T-cell (primary cell): ENCODE results near the gene FALEC. TPM values are rescaled to one million over a fixed set of nuclear protein-coding genes. Genes with fewer than 3 reads are reported as not detected.

Experiments used
- ATAC-seq, 4 experiments: fragments of 200-7000 bp in 3 of 4; fragments of 150-1000 bp in 1 of 4; cut with Tn5 transposase; replicated peaks in 1 of 4; 1 replicate in 3 of 4; 2 replicates in 1 of 4; pipeline ENCODE4 v1.10.0; 2021; ENCODE audit warnings: moderate library complexity in 3 of 4, mild to moderate bottlenecking in 2 of 4, moderate number of reproducible peaks in 1 of 4
- CTCF ChIA-PET, 2 donors: fragments of 300-600 bp; sonication (Branson Sonifier 250); formaldehyde crosslinking; loops; one replicate each; lab custom pipeline; 2022; ENCODE audit warnings: antibody characterized with exemption in 2 of 2; lab: Charles Lee
- POLR2A ChIA-PET, 2 donors: fragments of 300-600 bp; sonication (Branson Sonifier 250); formaldehyde crosslinking; loops; one replicate each; lab custom pipeline; 2022; ENCODE audit warnings: antibody characterized with exemption in 2 of 2; lab: Charles Lee
- DNase-seq, 35 experiments: peaks; one replicate each; pipeline versions ENCODE4 v3.0.0 to v3.0.0-alpha.2; 2013 to 2023
- H3K27ac ChIP-seq: one replicate; pipeline ENCODE4 v1.5.1; 2013; ENCODE audit warnings: low read length
- H3K27me3 ChIP-seq, 2 experiments: replicated peaks in 1 of 2; 1 replicate in 1 of 2; 2 replicates in 1 of 2; pipeline versions ENCODE4 v1.6.1 to v1.7.0; 2013; ENCODE audit warnings: low read length in 1 of 2, mixed read lengths in 1 of 2; ENCODE audit not compliant: control insufficient read depth in 2 of 2, insufficient read depth in 2 of 2; ENCODE audit errors: extremely low read depth in 1 of 2
- H3K36me3 ChIP-seq, 2 donors: 1 replicate in 1 of 2; 2 replicates in 1 of 2; pipeline versions ENCODE4 v1.6.1 to v1.7.0; 2013; ENCODE audit warnings: low read length in 1 of 2; ENCODE audit not compliant: control insufficient read depth in 2 of 2, insufficient read depth in 1 of 2; ENCODE audit errors: extremely low read depth in 1 of 2
- H3K4me1 ChIP-seq, 2 experiments: 1 replicate in 1 of 2; 2 replicates in 1 of 2; pipeline versions ENCODE4 v1.6.1 to v1.7.0; 2013; ENCODE audit warnings: low read length in 2 of 2, mixed read lengths in 1 of 2; ENCODE audit not compliant: insufficient read depth in 2 of 2, control insufficient read depth in 1 of 2; ENCODE audit errors: extremely low read depth in 1 of 2
- H3K4me3 ChIP-seq, 2 donors: 1 replicate in 1 of 2; 2 replicates in 1 of 2; pipeline versions ENCODE4 v1.5.1 to v1.7.0; 2013; ENCODE audit warnings: mild to moderate bottlenecking in 2 of 2, low read length in 1 of 2, moderate library complexity in 1 of 2; ENCODE audit not compliant: control insufficient read depth in 1 of 2; ENCODE audit errors: extremely low read depth in 1 of 2
- H3K9me3 ChIP-seq: 2 replicates; pipeline ENCODE4 v1.7.0; 2013
- H3K27ac Mint-ChIP-seq, 2 donors: one replicate each; pipeline ENCODE4 v1.8.0; 2020 to 2021; ENCODE audit warnings: mild to moderate bottlenecking in 2 of 2, mixed read lengths in 2 of 2
- H3K27me3 Mint-ChIP-seq, 2 donors: one replicate each; pipeline ENCODE4 v1.8.0; 2021 to 2022; ENCODE audit warnings: mixed read lengths in 2 of 2
- H3K36me3 Mint-ChIP-seq: one replicate; pipeline ENCODE4 v1.8.0; 2021; ENCODE audit warnings: mixed read lengths
- H3K4me1 Mint-ChIP-seq, 3 donors: one replicate each; pipeline ENCODE4 v1.8.0; 2020 to 2022; ENCODE audit warnings: mixed read lengths in 3 of 3, mild to moderate bottlenecking in 1 of 3
- H3K4me3 Mint-ChIP-seq, 3 donors: one replicate each; pipeline ENCODE4 v1.8.0; 2020 to 2022; ENCODE audit warnings: mild to moderate bottlenecking in 3 of 3, mixed read lengths in 3 of 3, moderate library complexity in 3 of 3
- H3K9me3 Mint-ChIP-seq, 3 donors: one replicate each; pipeline ENCODE4 v1.8.0; 2020 to 2022; ENCODE audit warnings: mixed read lengths in 3 of 3
- WGBS: methylation state at CpG from one replicate; pipeline ENCODE4 v1.1.5; 2013; ENCODE audit warnings: missing lambda C conversion rate; ENCODE audit not compliant: insufficient coverage; 5-methylcytosine and 5-hydroxymethylcytosine counted together
- total RNA-seq, 35 experiments: library from RNA in 6 of 35; stranded (reverse) in 6 of 35; fragments of 120-200 nt in 1 of 35; gene quantifications; one replicate each; pipeline versions ENCODE4 v1.2.1 to v1.2.4 and lab custom pipeline; 2013 to 2026

The FALEC gene
- total RNA-seq, 5 donors from 2014 or later (not counting 1 experiment from before 2014, with no cell fraction given), result 0.49 to 0.85 (median 0.73) TPM; not detected in 2

DNA sequence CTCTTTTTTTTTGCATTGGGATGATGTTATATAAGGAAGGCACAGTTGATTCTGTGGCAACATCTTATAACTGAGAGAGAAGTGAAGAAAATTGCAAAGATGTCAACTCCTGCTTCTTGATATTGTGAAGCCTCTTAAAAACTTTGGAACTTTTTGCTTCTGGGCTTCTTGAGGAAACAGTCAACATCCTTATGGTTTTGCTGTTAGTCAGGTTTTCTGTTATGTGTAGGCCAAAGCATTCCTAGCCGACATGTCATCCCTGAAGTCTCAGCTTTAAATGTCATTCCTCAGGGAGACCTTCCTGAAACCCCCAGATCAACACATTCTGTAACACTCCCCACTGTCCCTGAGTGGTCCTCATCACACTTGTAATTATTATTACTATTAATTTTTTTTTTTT, 12.6 kb downstream of the FALEC start:
- Histone ChIP-seq H3K4me3 (no peak overlapping the region), H3K27me3 (no peaks in the 10 kb centered on the region), H3K4me1 (no peaks in the 10 kb centered on the region), H3K27ac (no peak overlapping the region), H3K36me3 (no peaks in the 10 kb centered on the region), H3K9me3 (no peaks in the 10 kb centered on the region)
- DNase-seq (no peak), ATAC-seq (no peak)
- no peaks in the 10 kb centered on the region for H3K27me3 Mint-ChIP-seq
- WGBS, result no CpG with 5 or more reads among the region's 1 CpG
- POLR2A ChIA-PET, result no interaction called here
- no peak overlapping the region for H3K27ac Mint-ChIP-seq
- no peak overlapping the region for H3K4me3 Mint-ChIP-seq
- H3K4me1 Mint-ChIP-seq, result peaks cover 0 to 6% (median 3%) of the 10 kb centered on the region in 3 donors
- no peaks in the 10 kb centered on the region for H3K36me3 Mint-ChIP-seq
- H3K9me3 Mint-ChIP-seq, result no peaks in the 10 kb centered on the region
- CTCF ChIA-PET, result interaction anchor here (0.6 to 0.7 kb wide), 2 partner anchors 55 to 61 kb away, joined by 4 read pairs; no protein-coding TSS in a partner anchor

DNA sequence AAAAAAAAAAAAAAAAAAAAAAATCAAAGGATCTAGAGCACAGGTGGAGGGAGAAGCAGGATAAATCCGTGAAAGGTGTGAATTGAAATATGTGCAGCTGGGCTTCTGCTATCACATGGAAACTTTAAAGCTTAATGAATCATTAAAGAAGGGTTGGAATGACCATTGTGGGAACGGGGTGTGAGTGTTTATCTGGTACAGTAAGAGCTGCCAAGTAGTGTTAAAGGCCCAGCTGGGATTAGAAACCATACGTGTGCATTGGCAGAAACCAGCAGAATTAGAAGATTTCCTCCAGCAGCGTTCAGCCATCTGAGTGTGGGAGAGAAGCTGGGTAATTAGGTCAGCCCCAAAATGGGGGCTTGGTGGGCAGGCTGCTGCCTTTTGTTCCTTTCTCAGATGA, 13.5 kb downstream of the FALEC start:
- no peak overlapping the region for H3K4me3 ChIP-seq
- H3K4me1 ChIP-seq, result no peaks in the 10 kb centered on the region
- no peaks in the 10 kb centered on the region for H3K9me3 ChIP-seq
- Mint-ChIP-seq H3K4me1 (peaks cover 0 to 6% (median 3%) of the 10 kb centered on the region in 3 donors), H3K27me3 (no peaks in the 10 kb centered on the region), H3K27ac (no peak overlapping the region), H3K9me3 (no peaks in the 10 kb centered on the region), H3K36me3 (no peaks in the 10 kb centered on the region), H3K4me3 (no peak overlapping the region)
- no peak for ATAC-seq
- no peak overlapping the region for H3K27ac ChIP-seq
- no peaks in the 10 kb centered on the region for H3K36me3 ChIP-seq
- WGBS, result 66% methylated on average over 4 of the region's 4 CpGs
- H3K27me3 ChIP-seq, result peaks cover 0 to 3% of the 10 kb centered on the region in 2 experiments
- POLR2A ChIA-PET, result no interaction called here
- CTCF ChIA-PET, result interaction anchor here in 1 of 2 donors (0.6 kb wide), 1 partner anchor 283 kb away, joined by 4 read pairs; no protein-coding TSS in a partner anchor
- DNase-seq, result no peak

DNA sequence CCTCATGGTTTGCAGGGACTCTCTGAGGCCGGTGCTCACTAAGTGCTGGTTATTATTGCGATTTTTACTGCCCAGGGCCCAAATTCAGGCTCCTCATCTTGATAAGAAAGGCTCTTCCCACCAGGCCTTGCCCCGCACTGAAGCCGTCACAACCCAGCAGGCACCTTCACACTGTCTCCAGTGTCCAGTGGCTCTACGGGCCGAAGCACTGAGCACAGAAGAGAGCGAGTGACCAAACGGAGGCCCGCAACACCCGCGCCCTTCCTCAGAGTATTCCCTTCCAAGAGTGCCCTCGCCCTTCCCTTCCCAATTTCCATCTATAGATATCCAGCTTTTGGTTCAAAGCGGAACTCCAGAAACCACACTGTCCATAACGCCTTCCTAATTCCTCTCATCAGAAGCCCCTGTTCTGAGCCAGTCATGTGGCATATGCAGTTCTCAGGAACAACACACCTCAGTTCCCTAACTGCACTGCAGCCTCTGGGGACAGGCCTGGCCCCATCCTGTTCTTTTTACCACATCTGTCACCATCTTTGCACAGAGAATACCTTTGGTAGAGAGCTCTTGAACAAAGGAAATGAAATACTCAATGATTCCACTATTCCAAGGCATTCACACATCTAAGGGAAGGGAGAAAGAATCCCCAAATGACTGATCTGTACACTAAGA, 15.1 kb downstream of the FALEC start:
- no peak overlapping the region for H3K4me3 Mint-ChIP-seq
- ATAC-seq, result no peak
- ChIA-PET CTCF (no interaction called here), POLR2A (interaction anchor here in 1 of 2 donors (0.6 kb wide), 1 partner anchor 86 kb away, joined by 3 read pairs; no protein-coding TSS in a partner anchor)
- no peaks in the 10 kb centered on the region for H3K9me3 ChIP-seq
- H3K4me3 ChIP-seq, result no peak overlapping the region
- H3K4me1 Mint-ChIP-seq, result peaks cover 0 to 6% (median 3%) of the 10 kb centered on the region in 3 donors
- WGBS, result 98% methylated on average over 14 of the region's 14 CpGs
- no peaks in the 10 kb centered on the region for H3K36me3 ChIP-seq
- H3K27ac ChIP-seq, result no peak overlapping the region
- DNase-seq, result no peak
- peaks cover 0 to 7% of the 10 kb centered on the region in 2 experiments for H3K27me3 ChIP-seq
- no peaks in the 10 kb centered on the region for H3K4me1 ChIP-seq
- no peaks in the 10 kb centered on the region for H3K36me3 Mint-ChIP-seq
- H3K27me3 Mint-ChIP-seq, result no peaks in the 10 kb centered on the region
- no peak overlapping the region for H3K27ac Mint-ChIP-seq
- H3K9me3 Mint-ChIP-seq, result no peaks in the 10 kb centered on the region

DNA sequence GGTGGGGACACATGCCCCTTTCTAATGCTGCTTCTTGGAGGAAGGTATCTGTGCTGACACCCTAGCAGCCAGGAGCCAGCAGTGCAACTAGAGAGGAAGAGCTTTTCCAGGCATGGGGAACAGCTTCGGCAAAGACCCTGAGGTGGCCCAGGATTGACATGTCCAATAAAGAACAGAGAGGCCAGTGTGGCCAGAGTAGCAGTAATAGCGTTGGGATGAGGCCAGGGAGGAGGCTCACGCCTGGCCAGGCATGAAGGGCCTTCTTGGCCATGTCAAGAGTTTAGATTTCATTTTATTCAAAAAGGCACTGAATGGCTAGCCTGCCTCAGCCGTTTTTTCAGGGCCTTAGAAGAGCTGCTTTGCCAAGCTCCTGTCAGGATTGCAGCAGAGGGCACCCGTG, 17.3 kb downstream of the FALEC start:
- DNase-seq (no peak), ATAC-seq (no peak)
- Histone ChIP-seq H3K27ac (no peak overlapping the region), H3K9me3 (no peaks in the 10 kb centered on the region), H3K36me3 (no peaks in the 10 kb centered on the region), H3K4me1 (no peaks in the 10 kb centered on the region), H3K27me3 (peaks cover 0 to 8% of the 10 kb centered on the region in 2 experiments), H3K4me3 (no peak overlapping the region)
- ChIA-PET POLR2A (interaction anchor here in 1 of 2 donors (0.6 to 0.7 kb wide), 2 partner anchors 35 to 105 kb away, joined by 4 read pairs; no protein-coding TSS in a partner anchor), CTCF (interaction anchor here (0.6 to 0.9 kb wide), 4 partner anchors 96 to 433 kb away, joined by 3 to 7 read pairs (median 3); no protein-coding TSS in a partner anchor)
- Mint-ChIP-seq H3K9me3 (no peaks in the 10 kb centered on the region), H3K27me3 (no peaks in the 10 kb centered on the region), H3K4me3 (no peak overlapping the region), H3K36me3 (no peaks in the 10 kb centered on the region), H3K4me1 (peaks cover 0 to 6% (median 3%) of the 10 kb centered on the region in 3 donors), H3K27ac (no peak overlapping the region)
- WGBS, result 50% methylated on average over 5 of the region's 5 CpGs

DNA sequence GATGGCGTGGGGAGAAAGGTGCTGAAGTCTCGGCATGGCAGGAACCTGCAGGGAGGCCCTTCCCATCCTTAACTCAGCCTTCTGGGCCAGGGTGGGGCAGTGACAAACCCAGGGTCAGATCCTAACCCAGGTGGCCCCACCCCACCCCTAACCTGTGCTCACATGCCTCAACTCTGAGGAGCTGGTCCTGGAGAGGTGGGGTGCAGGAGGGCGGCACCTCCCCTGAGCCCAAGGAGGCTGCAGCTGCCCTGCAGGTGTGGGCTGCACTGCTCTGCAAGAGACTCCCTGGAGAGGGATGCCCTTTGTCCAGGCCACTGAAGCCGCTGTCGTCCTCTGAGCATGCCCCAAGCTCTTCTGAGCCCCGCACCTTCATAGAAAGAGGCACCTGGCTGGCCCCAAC, 18.4 kb downstream of the FALEC start:
- no peaks in the 10 kb centered on the region for H3K27me3 Mint-ChIP-seq
- DNase-seq (no peak), ATAC-seq (no peak)
- Histone ChIP-seq H3K4me1 (no peaks in the 10 kb centered on the region), H3K9me3 (no peaks in the 10 kb centered on the region), H3K27ac (no peak overlapping the region), H3K36me3 (no peaks in the 10 kb centered on the region), H3K4me3 (no peak overlapping the region), H3K27me3 (peaks cover 0 to 12% of the 10 kb centered on the region in 2 experiments)
- ChIA-PET POLR2A (no interaction called here), CTCF (interaction anchor here in 1 of 2 donors (0.7 kb wide), 1 partner anchor 373 kb away, joined by 5 read pairs; no protein-coding TSS in a partner anchor)
- no peaks in the 10 kb centered on the region for H3K9me3 Mint-ChIP-seq
- H3K4me1 Mint-ChIP-seq, result peaks cover 0 to 6% (median 3%) of the 10 kb centered on the region in 3 donors
- no peak overlapping the region for H3K4me3 Mint-ChIP-seq
- no peak overlapping the region for H3K27ac Mint-ChIP-seq
- 88% methylated on average over 4 of the region's 6 CpGs for WGBS
- H3K36me3 Mint-ChIP-seq, result no peaks in the 10 kb centered on the region

DNA sequence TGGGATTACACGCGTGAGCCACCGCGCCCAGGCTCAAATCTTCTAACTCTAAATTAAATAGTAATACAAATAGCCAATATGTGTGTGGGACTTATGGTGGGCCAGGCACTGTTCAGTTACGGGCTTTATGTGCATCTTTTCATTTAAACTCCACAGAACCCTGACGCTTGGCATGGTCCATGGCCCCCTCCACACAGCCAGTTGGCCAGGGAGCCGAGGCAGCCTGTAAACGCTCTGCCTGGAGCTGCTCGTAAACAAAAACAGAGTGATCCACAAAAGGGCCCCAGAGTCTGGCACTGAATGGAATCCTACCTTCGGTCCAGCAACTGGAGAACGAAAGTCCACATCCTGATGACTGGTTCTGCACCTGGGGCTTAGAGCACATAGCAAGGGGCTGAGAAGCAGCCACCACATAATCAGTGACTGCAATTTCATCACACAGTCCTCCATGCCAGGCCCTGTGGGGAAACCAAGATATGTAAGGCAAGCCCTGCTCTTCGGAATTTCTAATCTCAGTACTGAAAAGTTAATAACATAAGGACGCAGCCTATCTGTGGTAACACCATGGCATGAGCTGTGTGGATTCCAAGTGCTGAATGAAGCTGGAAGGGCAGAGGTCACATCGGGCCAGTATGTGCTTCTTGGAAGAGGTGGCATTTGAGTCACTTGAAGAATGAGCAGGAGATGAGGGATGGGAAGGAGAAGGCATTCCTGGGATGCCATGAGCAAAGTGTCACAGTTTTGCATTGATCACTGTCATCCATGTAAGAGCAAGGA, 20.1 kb downstream of the FALEC start:
- ChIA-PET POLR2A (interaction anchor here in 1 of 2 donors (0.5 kb wide), 1 partner anchor 84 kb away, joined by 6 read pairs; no protein-coding TSS in a partner anchor), CTCF (interaction anchor here (0.5 to 0.6 kb wide), 2 partner anchors 53 to 82 kb away, joined by 3 read pairs; no protein-coding TSS in a partner anchor)
- Histone ChIP-seq H3K4me3 (no peak overlapping the region), H3K27ac (no peak overlapping the region), H3K36me3 (no peaks in the 10 kb centered on the region), H3K9me3 (no peaks in the 10 kb centered on the region), H3K4me1 (no peaks in the 10 kb centered on the region), H3K27me3 (peaks cover 0 to 13% of the 10 kb centered on the region in 2 experiments)
- Mint-ChIP-seq H3K4me3 (no peak overlapping the region), H3K27ac (no peak overlapping the region), H3K4me1 (peaks cover 0 to 6% (median 3%) of the 10 kb centered on the region in 3 donors), H3K27me3 (no peaks in the 10 kb centered on the region), H3K36me3 (no peaks in the 10 kb centered on the region), H3K9me3 (no peaks in the 10 kb centered on the region)
- DNase-seq, result no peak
- no peak for ATAC-seq
- 80% methylated on average over 7 of the region's 14 CpGs for WGBS
